GM10266 (cell line): ENCODE results near the gene WDTC1.
"Not testable (repeated sequence)": the region's sequence is repeated elsewhere in the genome, so short reads cannot be mapped to it uniquely, and the experiment has no call there.

Experiments
- DNase-seq: peaks from one replicate; pipeline ENCODE4 v3.0.0; 2012; ENCODE audit errors: extremely low spot score
- CTCF ChIP-seq: IDR thresholded peaks from 2 replicates; pipeline ENCODE4 v1.5.1; 2012; ENCODE audit warnings: mild to moderate bottlenecking, low read depth; ENCODE audit not compliant: control insufficient read depth, insufficient read depth; ENCODE audit errors: missing control alignments

The WDTC1 gene

GRCh38 chr1:27216466-27216865 lies 18.0 kb upstream of the WDTC1 start:
- no peak for TF ChIP-seq CTCF
- no peak for DNase-seq

- no peak for TF ChIP-seq CTCF
- no peak for DNase-seq
Measured at GRCh38 chr1:27217401-27217800, 17.0 kb upstream of the WDTC1 start.

GRCh38 chr1:27218736-27219135 lies 15.7 kb upstream of the WDTC1 start:
- TF ChIP-seq CTCF: no peak
- no peak for DNase-seq

GRCh38 chr1:27220096-27220495 lies 14.3 kb upstream of the WDTC1 start:
- DNase-seq: no peak
- no peak for TF ChIP-seq CTCF

GRCh38 chr1:27220702-27221497 lies 13.5 kb upstream of the WDTC1 start:
- not testable (repeated sequence) for DNase-seq

GRCh38 chr1:27225621-27226020 lies 8.8 kb upstream of the WDTC1 start:
- DNase-seq: no peak
- TF ChIP-seq CTCF: no peak

GRCh38 chr1:27227765-27228164 lies 6.7 kb upstream of the WDTC1 start:
- TF ChIP-seq CTCF: no peak
- no peak for DNase-seq

- TF ChIP-seq CTCF: no peak
- DNase-seq: no peak
Measured at GRCh38 chr1:27233667-27234048, 774 bp upstream of the WDTC1 start.
